Endodermal cell (in vitro differentiated cells): ENCODE results near the gene ELFN1. TPM values are rescaled to one million over a fixed set of nuclear protein-coding genes. Genes with fewer than 3 reads are reported as not detected.

Source experiments
- DNase-seq: peaks from one replicate; pipeline ENCODE4 v3.0.0-alpha.2; 2017
- H3K27ac ChIP-seq: 2 replicates; pipeline ENCODE4 v1.5.1; 2013; ENCODE audit warnings: mild to moderate bottlenecking, low read depth, low read length, moderate library complexity
- H3K27me3 ChIP-seq: 2 replicates; pipeline ENCODE4 v1.6.1; 2013; ENCODE audit warnings: mild to moderate bottlenecking, low read length, moderate library complexity; ENCODE audit not compliant: insufficient read depth, control insufficient read depth, poor library complexity, severe bottlenecking
- H3K36me3 ChIP-seq: 2 replicates; pipeline ENCODE4 v1.7.0; 2013; ENCODE audit warnings: mild to moderate bottlenecking, low read length, moderate library complexity; ENCODE audit not compliant: control insufficient read depth, insufficient read depth
- H3K4me1 ChIP-seq: one replicate; pipeline ENCODE4 v1.7.0; 2013; ENCODE audit warnings: low read length; ENCODE audit not compliant: control insufficient read depth, insufficient read depth
- H3K4me3 ChIP-seq: 2 replicates; pipeline ENCODE4 v1.5.1; 2013; ENCODE audit warnings: mild to moderate bottlenecking, low read length, moderate library complexity
- H3K9ac ChIP-seq: 2 replicates; pipeline ENCODE4 v1.6.1; 2013; ENCODE audit warnings: mild to moderate bottlenecking, low read length, moderate library complexity; ENCODE audit not compliant: poor library complexity, severe bottlenecking; ENCODE audit errors: extremely low read depth
- H3K9me3 ChIP-seq: 2 replicates; pipeline ENCODE4 v1.6.1; 2013; ENCODE audit warnings: mild to moderate bottlenecking, low read length, moderate library complexity; ENCODE audit not compliant: control insufficient read depth
- H3K27ac Mint-ChIP-seq: 2 replicates; pipeline ENCODE4 v1.8.0; 2020; ENCODE audit warnings: mixed read lengths
- H3K27me3 Mint-ChIP-seq: 2 replicates; pipeline ENCODE4 v1.8.0; 2021; ENCODE audit warnings: mild to moderate bottlenecking, mixed read lengths; ENCODE audit not compliant: insufficient read depth
- H3K36me3 Mint-ChIP-seq: 2 replicates; pipeline ENCODE4 v1.8.0; 2020; ENCODE audit warnings: low read depth, mixed read lengths
- H3K4me1 Mint-ChIP-seq: 2 replicates; pipeline ENCODE4 v1.8.0; 2020; ENCODE audit warnings: mixed read lengths
- H3K4me3 Mint-ChIP-seq: 2 replicates; pipeline ENCODE4 v1.8.0; 2020; ENCODE audit warnings: mild to moderate bottlenecking, moderate library complexity, mixed read lengths
- H3K9me3 Mint-ChIP-seq: 2 replicates; pipeline ENCODE4 v1.8.0; 2020; ENCODE audit warnings: mild to moderate bottlenecking, mixed read lengths
- WGBS, 2 experiments: methylation state at CpG; one replicate each; pipeline versions ENCODE4 v1.1.5 to v1.1.7; 2013; ENCODE audit warnings: missing lambda C conversion rate in 2 of 2, mixed read lengths in 1 of 2; ENCODE audit not compliant: insufficient coverage in 1 of 2, insufficient read length in 1 of 2; 5-methylcytosine and 5-hydroxymethylcytosine counted together
- total RNA-seq, 2 donors: library from RNA; stranded (reverse); fragmentation: NEBNext Ultra II Directional in 1 of 2; extraction: Animal tissue kit (Norgen Biotek cat#: 25700) in 1 of 2; gene quantifications; 2 replicates in 1 of 2; 3 replicates in 1 of 2; pipeline ENCODE4 v1.2.1, GENCODE V29; 2021
- TF ChIP-seq, protein P1 (sequence below): fragments of 200-600 bp; sonication (generic); conservative IDR thresholded peaks from 2 replicates; pipeline ENCODE4 v1.5.0; 2021; ENCODE audit warnings: antibody characterized with exemption, mild to moderate bottlenecking

The ELFN1 gene
- total RNA-seq, 2 donors from 2014 or later = 2.1 to 5.0 TPM

DNA sequence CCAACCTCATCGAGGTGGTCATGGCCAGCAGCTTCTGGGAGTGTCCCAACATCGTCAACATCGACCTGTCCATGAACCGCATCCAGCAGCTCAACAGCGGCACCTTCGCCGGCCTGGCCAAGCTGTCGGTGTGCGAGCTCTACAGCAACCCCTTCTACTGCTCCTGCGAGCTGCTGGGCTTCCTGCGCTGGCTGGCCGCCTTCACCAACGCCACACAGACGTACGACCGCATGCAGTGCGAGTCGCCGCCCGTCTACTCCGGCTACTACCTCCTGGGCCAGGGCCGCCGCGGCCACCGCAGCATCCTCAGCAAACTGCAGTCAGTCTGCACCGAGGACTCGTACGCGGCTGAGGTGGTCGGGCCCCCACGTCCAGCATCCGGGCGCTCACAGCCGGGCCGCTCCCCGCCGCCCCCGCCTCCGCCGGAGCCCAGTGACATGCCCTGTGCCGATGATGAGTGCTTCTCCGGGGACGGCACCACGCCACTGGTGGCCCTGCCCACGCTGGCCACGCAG lies 75.0 kb downstream of the ELFN1 start:
- DNase-seq = no peak
- no peak overlapping the region for H3K27ac ChIP-seq
- 95 to 97% methylated on average over 32 to 46 of the region's 46 CpGs for WGBS, 2 experiments
- H3K27me3 Mint-ChIP-seq = no peaks in the 10 kb centered on the region
- no peaks in the 10 kb centered on the region for H3K9me3 Mint-ChIP-seq
- H3K9ac ChIP-seq = no peak overlapping the region
- H3K4me1 Mint-ChIP-seq = no peaks in the 10 kb centered on the region
- TF ChIP-seq, protein P1, sequence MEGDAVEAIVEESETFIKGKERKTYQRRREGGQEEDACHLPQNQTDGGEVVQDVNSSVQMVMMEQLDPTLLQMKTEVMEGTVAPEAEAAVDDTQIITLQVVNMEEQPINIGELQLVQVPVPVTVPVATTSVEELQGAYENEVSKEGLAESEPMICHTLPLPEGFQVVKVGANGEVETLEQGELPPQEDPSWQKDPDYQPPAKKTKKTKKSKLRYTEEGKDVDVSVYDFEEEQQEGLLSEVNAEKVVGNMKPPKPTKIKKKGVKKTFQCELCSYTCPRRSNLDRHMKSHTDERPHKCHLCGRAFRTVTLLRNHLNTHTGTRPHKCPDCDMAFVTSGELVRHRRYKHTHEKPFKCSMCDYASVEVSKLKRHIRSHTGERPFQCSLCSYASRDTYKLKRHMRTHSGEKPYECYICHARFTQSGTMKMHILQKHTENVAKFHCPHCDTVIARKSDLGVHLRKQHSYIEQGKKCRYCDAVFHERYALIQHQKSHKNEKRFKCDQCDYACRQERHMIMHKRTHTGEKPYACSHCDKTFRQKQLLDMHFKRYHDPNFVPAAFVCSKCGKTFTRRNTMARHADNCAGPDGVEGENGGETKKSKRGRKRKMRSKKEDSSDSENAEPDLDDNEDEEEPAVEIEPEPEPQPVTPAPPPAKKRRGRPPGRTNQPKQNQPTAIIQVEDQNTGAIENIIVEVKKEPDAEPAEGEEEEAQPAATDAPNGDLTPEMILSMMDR = no peak
- no peak overlapping the region for H3K4me3 Mint-ChIP-seq
- no peaks in the 10 kb centered on the region for H3K4me1 ChIP-seq
- no peaks in the 10 kb centered on the region for H3K9me3 ChIP-seq
- H3K36me3 Mint-ChIP-seq = peaks cover 1% of the 10 kb centered on the region
- H3K4me3 ChIP-seq = no peak overlapping the region
- no peak overlapping the region for H3K27ac Mint-ChIP-seq
- no peaks in the 10 kb centered on the region for H3K36me3 ChIP-seq
- no peaks in the 10 kb centered on the region for H3K27me3 ChIP-seq

DNA sequence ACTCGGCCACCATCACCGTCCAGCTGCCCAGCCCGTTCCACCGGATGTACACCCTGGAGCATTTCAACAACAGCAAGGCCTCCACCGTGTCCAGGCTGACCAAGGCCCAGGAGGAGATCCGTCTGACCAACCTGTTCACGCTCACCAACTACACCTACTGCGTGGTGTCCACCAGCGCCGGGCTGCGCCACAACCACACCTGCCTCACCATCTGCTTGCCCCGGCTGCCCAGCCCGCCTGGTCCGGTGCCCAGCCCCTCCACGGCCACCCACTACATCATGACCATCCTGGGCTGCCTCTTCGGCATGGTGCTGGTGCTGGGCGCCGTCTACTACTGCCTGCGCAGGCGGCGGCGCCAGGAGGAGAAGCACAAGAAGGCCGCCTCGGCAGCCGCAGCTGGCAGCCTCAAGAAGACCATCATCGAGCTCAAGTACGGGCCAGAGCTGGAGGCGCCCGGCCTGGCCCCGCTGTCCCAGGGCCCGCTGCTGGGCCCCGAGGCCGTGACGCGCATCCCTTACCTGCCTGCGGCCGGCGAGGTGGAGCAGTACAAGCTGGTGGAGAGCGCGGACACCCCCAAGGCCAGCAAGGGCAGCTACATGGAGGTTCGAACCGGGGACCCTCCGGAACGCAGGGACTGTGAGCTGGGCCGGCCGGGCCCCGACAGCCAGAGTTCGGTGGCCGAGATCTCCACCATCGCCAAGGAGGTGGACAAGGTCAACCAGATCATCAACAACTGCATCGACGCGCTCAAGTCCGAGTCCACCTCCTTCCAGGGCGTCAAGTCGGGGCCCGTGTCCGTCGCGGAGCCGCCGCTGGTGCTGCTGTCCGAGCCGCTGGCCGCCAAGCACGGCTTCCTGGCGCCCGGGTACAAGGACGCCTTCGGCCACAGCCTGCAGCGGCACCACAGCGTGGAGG lies 75.8 kb downstream of the ELFN1 start:
- Histone ChIP-seq H3K9me3 (no peaks in the 10 kb centered on the region), H3K27me3 (no peaks in the 10 kb centered on the region), H3K36me3 (no peaks in the 10 kb centered on the region), H3K4me3 (no peak overlapping the region), H3K27ac (no peak overlapping the region), H3K9ac (no peak overlapping the region), H3K4me1 (no peaks in the 10 kb centered on the region)
- no peak for DNase-seq
- TF ChIP-seq, protein P1 = no peak
- WGBS, 2 experiments = 94% methylated on average over 52 to 72 of the region's 72 CpGs
- no peaks in the 10 kb centered on the region for H3K27me3 Mint-ChIP-seq
- no peaks in the 10 kb centered on the region for H3K9me3 Mint-ChIP-seq
- peaks cover 1% of the 10 kb centered on the region for H3K36me3 Mint-ChIP-seq
- no peak overlapping the region for H3K27ac Mint-ChIP-seq
- H3K4me1 Mint-ChIP-seq = no peaks in the 10 kb centered on the region
- H3K4me3 Mint-ChIP-seq = no peak overlapping the region

DNA sequence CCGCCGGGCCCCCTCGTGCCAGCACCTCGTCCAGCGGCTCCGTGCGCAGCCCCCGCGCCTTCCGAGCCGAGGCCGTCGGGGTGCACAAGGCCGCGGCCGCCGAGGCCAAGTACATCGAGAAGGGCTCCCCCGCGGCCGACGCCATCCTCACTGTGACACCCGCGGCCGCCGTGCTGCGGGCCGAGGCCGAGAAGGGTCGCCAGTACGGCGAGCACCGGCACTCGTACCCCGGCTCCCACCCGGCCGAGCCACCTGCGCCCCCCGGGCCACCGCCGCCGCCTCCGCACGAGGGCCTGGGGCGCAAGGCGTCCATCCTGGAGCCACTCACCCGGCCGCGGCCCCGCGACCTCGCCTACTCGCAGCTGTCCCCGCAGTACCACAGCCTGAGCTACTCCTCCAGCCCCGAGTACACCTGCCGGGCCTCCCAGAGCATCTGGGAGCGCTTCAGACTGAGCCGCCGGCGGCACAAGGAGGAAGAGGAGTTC lies 76.5 kb downstream of the ELFN1 start:
- no peak overlapping the region for H3K9ac ChIP-seq
- no peak overlapping the region for H3K4me3 Mint-ChIP-seq
- H3K27me3 ChIP-seq = no peaks in the 10 kb centered on the region
- no peak overlapping the region for H3K27ac ChIP-seq
- H3K4me3 ChIP-seq = no peak overlapping the region
- H3K27ac Mint-ChIP-seq = no peak overlapping the region
- no peaks in the 10 kb centered on the region for H3K4me1 ChIP-seq
- DNase-seq = no peak
- H3K4me1 Mint-ChIP-seq = no peaks in the 10 kb centered on the region
- H3K9me3 Mint-ChIP-seq = no peaks in the 10 kb centered on the region
- no peaks in the 10 kb centered on the region for H3K36me3 ChIP-seq
- peaks cover 1% of the 10 kb centered on the region for H3K36me3 Mint-ChIP-seq
- no peaks in the 10 kb centered on the region for H3K9me3 ChIP-seq
- WGBS, 2 experiments = 96 to 99% methylated on average over 51 to 60 of the region's 60 CpGs
- TF ChIP-seq, protein P1 = no peak
- H3K27me3 Mint-ChIP-seq = no peaks in the 10 kb centered on the region
